Measurements from ENCODE around the gene EPHA7. TPM values are rescaled to one million over a fixed set of nuclear protein-coding genes. Genes with fewer than 3 reads are reported as not detected.

EPHA7 gene
- total RNA-seq, 1 experiment from 2014 or later, result 10.7 TPM

DNA sequence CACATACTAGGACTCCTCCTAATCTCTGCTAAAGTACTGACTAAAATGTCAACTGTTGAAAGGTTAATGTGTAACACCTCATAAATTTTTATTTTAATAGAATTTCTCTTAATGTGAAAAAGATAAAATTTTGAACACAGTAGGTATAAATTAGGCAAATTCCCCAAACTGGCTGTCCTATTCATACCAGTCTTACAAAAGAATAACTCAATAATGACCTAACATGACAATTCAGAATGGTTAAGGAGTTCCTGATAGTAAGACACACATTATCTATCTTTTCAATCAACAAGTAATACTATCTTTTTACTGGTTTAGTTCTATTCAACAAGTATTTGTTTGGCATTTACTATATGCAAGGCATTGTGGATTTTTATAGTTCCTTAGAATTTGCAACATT is 141.1 kb downstream of the EPHA7 start:
- CTCF ChIA-PET, result no interaction called here

GRCh38 chr6:93272896-93273295 is 146.5 kb downstream of the EPHA7 start:
- H3K27me3 ChIP-seq (replicated peaks; ENCODE audit: insufficient read depth, low read depth, low read length, poor library complexity), result no peaks in the 10 kb centered on the region
- H3K27ac ChIP-seq (ENCODE audit: low read depth, low read length, poor library complexity, severe bottlenecking), result no peak overlapping the region
- no peak overlapping the region for H3K4me3 ChIP-seq (ENCODE audit: low read depth, low read length, poor library complexity, severe bottlenecking)
- POLR2A ChIA-PET (ENCODE audit: low non-redundant PET), result no interaction called here
- no peak for DNase-seq (ENCODE audit: low spot score)
- no TSS peak for BruUV-seq (replicated peaks)
- TF ChIP-seq EZH2 (IDR thresholded peaks at IDR 0.05; ENCODE audit: borderline replicate concordance, low read depth, low read length, poor library complexity, severe bottlenecking), result no peak
- TF ChIP-seq, protein P1, sequence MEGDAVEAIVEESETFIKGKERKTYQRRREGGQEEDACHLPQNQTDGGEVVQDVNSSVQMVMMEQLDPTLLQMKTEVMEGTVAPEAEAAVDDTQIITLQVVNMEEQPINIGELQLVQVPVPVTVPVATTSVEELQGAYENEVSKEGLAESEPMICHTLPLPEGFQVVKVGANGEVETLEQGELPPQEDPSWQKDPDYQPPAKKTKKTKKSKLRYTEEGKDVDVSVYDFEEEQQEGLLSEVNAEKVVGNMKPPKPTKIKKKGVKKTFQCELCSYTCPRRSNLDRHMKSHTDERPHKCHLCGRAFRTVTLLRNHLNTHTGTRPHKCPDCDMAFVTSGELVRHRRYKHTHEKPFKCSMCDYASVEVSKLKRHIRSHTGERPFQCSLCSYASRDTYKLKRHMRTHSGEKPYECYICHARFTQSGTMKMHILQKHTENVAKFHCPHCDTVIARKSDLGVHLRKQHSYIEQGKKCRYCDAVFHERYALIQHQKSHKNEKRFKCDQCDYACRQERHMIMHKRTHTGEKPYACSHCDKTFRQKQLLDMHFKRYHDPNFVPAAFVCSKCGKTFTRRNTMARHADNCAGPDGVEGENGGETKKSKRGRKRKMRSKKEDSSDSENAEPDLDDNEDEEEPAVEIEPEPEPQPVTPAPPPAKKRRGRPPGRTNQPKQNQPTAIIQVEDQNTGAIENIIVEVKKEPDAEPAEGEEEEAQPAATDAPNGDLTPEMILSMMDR (conservative IDR thresholded peaks at IDR 0.05; ENCODE audit: low read depth, low read length), result no peak
- intact Hi-C loops (cut with micrococcal nuclease; ENCODE audit: unreplicated experiment), result no loop called here
- no peaks in the 10 kb centered on the region for H3K9me3 ChIP-seq (ENCODE audit: low read depth, low read length, poor library complexity, severe bottlenecking)
- H3K4me1 ChIP-seq (ENCODE audit: insufficient read depth, low read length, poor library complexity, severe bottlenecking), result no peaks in the 10 kb centered on the region
- CTCF ChIA-PET, result no interaction called here
- H3K36me3 ChIP-seq (ENCODE audit: insufficient read depth, low read length, poor library complexity, severe bottlenecking), result no peaks in the 10 kb centered on the region

More for the DNA sequence above, 141.1 kb downstream of the EPHA7 start:
- POLR2A ChIA-PET (ENCODE audit: low non-redundant PET), result no interaction called here
- no peak overlapping the region for H3K4me3 ChIP-seq (ENCODE audit: low read depth, low read length, poor library complexity, severe bottlenecking)
- BruUV-seq (replicated peaks), result no TSS peak
- no peaks in the 10 kb centered on the region for H3K4me1 ChIP-seq (ENCODE audit: insufficient read depth, low read length, poor library complexity, severe bottlenecking)
- H3K36me3 ChIP-seq (ENCODE audit: insufficient read depth, low read length, poor library complexity, severe bottlenecking), result no peaks in the 10 kb centered on the region
- no peak for TF ChIP-seq EZH2 (IDR thresholded peaks at IDR 0.05; ENCODE audit: borderline replicate concordance, low read depth, low read length, poor library complexity, severe bottlenecking)
- TF ChIP-seq, protein P1 (conservative IDR thresholded peaks at IDR 0.05; ENCODE audit: low read depth, low read length), result no peak
- H3K27ac ChIP-seq (ENCODE audit: low read depth, low read length, poor library complexity, severe bottlenecking), result no peak overlapping the region
- H3K9me3 ChIP-seq (ENCODE audit: low read depth, low read length, poor library complexity, severe bottlenecking), result no peaks in the 10 kb centered on the region
- no peak for DNase-seq (ENCODE audit: low spot score)
- no peaks in the 10 kb centered on the region for H3K27me3 ChIP-seq (replicated peaks; ENCODE audit: insufficient read depth, low read depth, low read length, poor library complexity)
- intact Hi-C loops (cut with micrococcal nuclease; ENCODE audit: unreplicated experiment), result no loop called here

DNA sequence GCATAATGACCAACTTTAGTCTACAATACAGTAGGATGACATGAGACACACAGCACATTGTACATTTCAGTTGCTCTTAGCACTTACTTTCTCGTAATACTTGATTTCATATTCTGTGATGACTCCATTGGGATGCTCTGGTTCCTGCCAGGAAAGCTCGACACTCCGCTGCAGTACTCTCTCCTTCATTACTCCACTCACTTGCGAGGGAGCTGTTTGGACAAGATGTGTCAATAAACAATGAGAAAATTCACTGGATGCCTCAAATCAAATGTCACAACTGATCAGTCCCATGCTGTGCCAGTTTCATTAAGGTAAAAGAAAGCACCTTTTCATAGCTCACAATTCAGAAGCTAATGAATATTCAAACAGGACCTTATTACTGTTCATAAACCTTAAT is 147.1 kb downstream of the EPHA7 start:
- ChIA-PET CTCF (no interaction called here), POLR2A (ENCODE audit: low non-redundant PET) (no interaction called here)
- no peaks in the 10 kb centered on the region for H3K4me1 ChIP-seq (ENCODE audit: insufficient read depth, low read length, poor library complexity, severe bottlenecking)
- intact Hi-C loops (cut with micrococcal nuclease; ENCODE audit: unreplicated experiment), result no loop called here
- no peak overlapping the region for H3K27ac ChIP-seq (ENCODE audit: low read depth, low read length, poor library complexity, severe bottlenecking)
- BruUV-seq (replicated peaks), result no TSS peak
- no peaks in the 10 kb centered on the region for H3K27me3 ChIP-seq (replicated peaks; ENCODE audit: insufficient read depth, low read depth, low read length, poor library complexity)
- no peak for DNase-seq (ENCODE audit: low spot score)
- no peak for TF ChIP-seq EZH2 (IDR thresholded peaks at IDR 0.05; ENCODE audit: borderline replicate concordance, low read depth, low read length, poor library complexity, severe bottlenecking)
- TF ChIP-seq, protein P1 (conservative IDR thresholded peaks at IDR 0.05; ENCODE audit: low read depth, low read length), result no peak
- no peak overlapping the region for H3K4me3 ChIP-seq (ENCODE audit: low read depth, low read length, poor library complexity, severe bottlenecking)
- H3K9me3 ChIP-seq (ENCODE audit: low read depth, low read length, poor library complexity, severe bottlenecking), result no peaks in the 10 kb centered on the region
- no peaks in the 10 kb centered on the region for H3K36me3 ChIP-seq (ENCODE audit: insufficient read depth, low read length, poor library complexity, severe bottlenecking)

Measured in A673 (cell line).